ENCODE measurements around the gene GOLGA2.

DNA sequence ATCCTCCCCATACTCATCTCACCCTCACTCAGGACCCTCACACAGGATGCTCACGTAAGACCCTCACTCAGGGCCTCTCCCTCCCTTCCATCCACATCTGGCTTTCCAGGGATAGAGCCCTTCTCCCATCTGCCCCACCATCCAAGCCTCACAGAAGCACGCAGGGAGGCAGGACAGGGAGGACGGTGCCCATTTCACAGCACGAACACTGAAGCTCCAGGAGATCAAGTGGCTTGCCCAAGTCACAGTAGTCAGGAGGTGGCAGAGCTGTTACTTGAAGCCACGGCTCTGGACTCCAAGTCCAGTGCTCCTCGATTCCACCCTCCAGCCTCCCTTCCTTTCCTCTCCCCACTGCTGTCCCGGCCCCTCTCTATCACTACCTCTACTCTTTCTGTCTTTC is 50.9 kb downstream of the GOLGA2 start:
- TF ChIP-seq, protein P1, sequence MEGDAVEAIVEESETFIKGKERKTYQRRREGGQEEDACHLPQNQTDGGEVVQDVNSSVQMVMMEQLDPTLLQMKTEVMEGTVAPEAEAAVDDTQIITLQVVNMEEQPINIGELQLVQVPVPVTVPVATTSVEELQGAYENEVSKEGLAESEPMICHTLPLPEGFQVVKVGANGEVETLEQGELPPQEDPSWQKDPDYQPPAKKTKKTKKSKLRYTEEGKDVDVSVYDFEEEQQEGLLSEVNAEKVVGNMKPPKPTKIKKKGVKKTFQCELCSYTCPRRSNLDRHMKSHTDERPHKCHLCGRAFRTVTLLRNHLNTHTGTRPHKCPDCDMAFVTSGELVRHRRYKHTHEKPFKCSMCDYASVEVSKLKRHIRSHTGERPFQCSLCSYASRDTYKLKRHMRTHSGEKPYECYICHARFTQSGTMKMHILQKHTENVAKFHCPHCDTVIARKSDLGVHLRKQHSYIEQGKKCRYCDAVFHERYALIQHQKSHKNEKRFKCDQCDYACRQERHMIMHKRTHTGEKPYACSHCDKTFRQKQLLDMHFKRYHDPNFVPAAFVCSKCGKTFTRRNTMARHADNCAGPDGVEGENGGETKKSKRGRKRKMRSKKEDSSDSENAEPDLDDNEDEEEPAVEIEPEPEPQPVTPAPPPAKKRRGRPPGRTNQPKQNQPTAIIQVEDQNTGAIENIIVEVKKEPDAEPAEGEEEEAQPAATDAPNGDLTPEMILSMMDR (IDR thresholded peaks at IDR 0.05) = no peak
- no peak for TF ChIP-seq POLR2A (IDR thresholded peaks at IDR 0.05)
